HG03039 (cell line): ENCODE results near the gene EPHA3.

Experiments
- ATAC-seq: cut with Tn5 transposase; IDR thresholded peaks from one replicate; pipeline ENCODE4 v1.9.1; 2021; ENCODE audit warnings: mild to moderate bottlenecking, moderate library complexity; ENCODE audit not compliant: unreplicated experiment

EPHA3 gene

DNA sequence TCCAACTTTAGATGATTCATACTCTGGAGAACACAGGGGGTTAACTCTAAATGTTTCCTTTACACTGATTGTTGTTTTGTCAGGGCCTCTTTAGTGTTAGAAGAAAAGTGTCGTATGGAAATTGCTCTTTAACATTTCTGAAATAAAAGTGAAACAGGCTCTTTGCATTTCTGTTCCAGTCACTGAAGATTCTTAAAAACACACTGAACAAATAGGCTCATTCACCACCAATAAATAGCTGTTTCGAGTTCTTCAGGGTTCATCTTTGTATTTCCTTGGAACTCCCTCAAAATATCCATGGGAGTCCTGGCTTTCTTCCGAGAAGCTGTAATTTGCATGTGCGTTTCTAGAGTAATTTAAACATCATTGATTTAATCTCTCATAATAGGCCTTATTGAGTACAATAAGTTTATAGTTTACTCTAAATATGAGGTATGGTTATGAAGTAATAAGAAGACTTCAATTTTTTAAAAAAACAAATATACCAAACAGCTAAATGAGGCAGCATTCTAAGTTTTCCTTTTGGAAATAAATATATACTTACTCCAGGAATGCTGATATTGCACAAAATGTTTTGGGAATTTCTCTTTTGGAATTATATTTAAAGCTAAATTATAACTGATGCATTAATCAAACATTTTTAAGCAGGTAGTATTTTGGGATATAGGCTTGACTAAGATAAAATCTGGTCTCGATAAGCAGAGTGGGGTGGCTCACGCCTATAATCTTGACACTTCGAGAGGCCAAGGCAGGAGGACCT is 327.4 kb downstream of the EPHA3 start:
- ATAC-seq, result no peak

- ATAC-seq, result no peak
Observed at GRCh38 chr3:89436846-89437245, 329.4 kb downstream of the EPHA3 start.

DNA sequence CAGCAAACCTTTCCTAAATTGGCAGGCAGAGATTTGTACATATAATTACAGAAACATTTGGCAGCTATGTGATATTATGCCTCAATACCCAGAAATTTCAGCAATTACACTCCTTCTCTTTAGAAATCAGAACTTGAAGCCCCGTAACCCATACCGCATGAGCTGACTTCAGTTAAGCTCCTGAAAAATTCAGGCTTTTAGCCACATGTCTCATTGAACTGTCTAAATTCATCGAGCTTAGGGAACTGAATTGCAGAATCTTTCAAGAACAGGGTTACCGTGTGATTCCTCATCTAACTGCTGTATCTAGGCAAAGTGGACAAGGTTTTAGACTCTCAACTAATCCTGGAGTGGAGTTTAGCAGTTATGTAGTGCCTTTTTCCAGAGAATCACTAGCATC is 333.0 kb downstream of the EPHA3 start:
- no peak for ATAC-seq

GRCh38 chr3:89441141-89441540 is 333.7 kb downstream of the EPHA3 start:
- ATAC-seq, result no peak

- no peak for ATAC-seq
Observed at GRCh38 chr3:89446593-89446992, 339.2 kb downstream of the EPHA3 start.

DNA sequence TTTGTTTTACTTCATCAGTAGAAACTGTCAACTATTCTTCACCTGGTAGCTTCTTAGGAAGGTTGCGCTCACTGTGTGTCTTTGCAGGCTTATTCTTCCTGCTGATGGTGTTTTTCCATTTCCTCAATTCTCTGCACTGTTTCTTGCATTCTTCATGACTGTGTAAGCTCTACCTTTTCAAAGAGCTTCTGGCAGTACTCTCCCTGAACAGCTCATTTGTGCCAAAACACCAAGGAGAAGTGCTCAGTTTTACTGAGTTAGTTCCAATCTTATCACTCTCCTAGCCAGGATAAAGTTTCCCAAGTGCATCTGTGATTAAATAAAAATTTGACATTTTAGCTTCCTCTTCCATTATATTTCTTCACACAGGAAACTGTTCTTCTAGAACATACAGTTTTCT is 339.8 kb downstream of the EPHA3 start:
- ATAC-seq, result no peak

DNA sequence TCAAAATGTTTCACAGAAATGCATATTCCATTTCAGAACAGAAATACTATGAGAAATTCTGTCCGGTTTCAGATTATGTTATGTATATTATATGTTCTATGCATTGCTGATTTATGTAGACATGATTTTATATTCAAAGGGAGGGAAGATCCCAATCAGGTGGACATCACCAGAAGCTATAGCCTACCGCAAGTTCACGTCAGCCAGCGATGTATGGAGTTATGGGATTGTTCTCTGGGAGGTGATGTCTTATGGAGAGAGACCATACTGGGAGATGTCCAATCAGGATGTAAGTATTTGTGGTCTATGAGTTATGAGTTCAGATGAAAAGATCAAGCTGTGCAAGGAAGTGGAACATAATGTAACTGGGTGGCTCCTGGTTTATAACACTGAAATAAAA is 341.7 kb downstream of the EPHA3 start:
- ATAC-seq, result no peak

DNA sequence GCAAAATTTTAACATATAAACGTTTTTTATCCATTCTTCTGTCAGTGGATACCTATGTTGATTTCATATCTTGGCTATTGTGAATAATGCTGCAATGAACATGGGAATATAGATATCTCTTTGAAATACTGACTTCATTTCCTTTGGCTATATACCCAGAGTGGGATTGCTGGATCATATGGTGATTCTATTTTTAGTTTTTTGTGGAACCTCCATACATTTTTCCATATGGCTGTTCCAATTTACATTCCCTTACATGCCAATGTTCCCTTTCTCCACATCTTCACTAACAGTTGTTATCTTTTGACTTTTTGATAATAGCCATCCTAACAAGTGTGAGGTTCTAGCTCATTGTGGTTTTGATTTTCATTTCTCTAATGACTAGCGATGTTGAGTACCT is 344.6 kb downstream of the EPHA3 start:
- ATAC-seq, result no peak

DNA sequence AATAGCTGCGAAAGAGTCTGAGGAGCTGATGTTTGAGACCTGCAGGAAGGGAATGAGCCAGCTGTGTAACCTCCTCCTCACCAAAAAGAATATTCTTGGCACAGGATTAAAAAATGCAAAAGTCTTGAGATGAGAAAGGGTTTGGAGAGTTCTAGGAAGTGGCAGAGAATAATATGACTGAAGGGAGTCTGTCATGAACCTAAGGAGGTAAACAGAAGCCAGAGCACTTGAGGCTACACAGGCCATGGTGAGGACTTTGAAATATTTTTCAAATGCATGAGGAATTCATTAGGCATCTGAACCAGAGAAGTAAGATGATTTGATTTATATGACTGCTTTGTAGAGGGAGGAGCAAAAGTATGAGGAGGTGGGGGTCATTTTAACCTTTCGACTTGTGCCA is 347.8 kb downstream of the EPHA3 start:
- ATAC-seq, result no peak

DNA sequence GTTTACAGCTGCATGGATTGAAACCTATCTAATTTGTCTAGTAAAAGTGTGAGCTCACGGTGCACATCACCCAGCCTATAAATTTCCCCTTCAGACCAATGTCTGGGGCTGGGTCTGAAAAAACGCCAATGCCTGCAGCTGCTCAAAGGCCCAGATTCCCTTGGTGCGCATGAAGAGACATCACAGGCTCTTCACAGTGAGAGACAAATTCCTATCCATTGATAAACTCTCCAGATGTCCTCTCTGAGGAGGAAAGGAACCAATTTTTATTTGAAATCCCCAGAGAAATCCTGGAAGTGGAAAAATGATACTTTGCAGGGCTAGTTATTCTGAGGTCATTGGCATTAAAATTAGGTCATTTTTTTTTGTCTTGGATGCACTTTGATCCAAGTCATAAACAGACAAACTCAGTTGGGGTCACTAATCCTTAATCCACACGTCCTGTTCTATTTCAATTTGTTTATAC is 360.5 kb downstream of the EPHA3 start:
- no peak for ATAC-seq

- no peak for ATAC-seq
Observed at GRCh38 chr3:89472101-89472500, 364.7 kb downstream of the EPHA3 start.

DNA sequence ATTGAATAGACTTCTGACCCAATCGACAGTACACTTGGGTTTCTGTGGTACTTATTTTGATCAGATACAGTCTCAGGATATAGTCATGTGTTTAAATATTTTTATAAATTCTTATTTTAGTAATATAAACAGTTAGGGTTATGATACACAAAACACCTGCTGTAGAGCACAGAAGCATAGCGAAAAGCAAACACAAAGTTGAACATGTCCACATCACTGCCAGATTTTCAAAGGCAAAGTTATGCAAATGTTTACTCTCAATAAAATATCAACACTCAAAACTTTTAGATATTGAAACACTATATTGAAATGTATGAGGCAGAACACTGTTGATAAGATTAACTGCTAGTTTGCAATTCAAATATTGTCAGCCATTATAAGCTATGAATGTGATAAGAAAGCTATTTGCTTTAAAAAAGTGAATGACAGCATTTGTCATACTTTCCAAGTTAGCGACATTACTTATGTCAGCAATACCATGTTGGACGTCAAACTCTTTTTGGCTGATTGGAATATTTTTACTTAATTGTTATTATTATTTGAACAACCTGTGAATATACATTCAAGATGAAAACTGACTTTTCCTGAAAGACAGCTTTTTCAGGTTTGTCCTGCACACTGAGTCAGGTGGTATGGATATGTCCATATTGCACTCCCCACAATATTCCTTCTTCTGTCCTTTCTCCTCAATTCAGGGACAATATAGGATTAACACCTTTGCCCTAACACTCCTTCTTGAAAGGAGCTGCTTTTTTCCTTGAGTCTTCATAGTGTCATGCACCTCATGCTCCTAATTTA is 367.1 kb downstream of the EPHA3 start:
- ATAC-seq, result no peak

GRCh38 chr3:89488800-89489580 is 381.6 kb downstream of the EPHA3 start:
- ATAC-seq, result no peak

- no peak for ATAC-seq
Observed at GRCh38 chr3:89490129-89490528, 382.7 kb downstream of the EPHA3 start.

DNA sequence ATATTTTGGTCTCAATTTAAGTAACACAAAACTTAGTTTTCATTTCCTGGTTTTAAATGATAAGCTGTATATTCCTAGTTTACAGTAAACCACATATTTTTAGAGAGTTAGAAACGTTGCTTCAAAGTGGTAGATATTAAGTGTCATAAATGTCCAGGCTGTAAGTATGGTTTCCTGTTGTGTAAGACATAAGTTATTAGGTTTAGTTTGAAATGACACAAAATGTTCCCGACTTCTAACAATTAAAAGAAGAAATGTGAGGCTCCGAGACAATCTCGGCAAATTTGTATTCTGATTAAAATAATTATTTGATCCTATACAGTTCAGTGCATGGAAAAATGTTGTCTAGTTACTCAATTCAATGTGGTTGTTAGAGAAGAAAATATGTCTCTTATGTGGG is 387.3 kb downstream of the EPHA3 start:
- ATAC-seq, result no peak

DNA sequence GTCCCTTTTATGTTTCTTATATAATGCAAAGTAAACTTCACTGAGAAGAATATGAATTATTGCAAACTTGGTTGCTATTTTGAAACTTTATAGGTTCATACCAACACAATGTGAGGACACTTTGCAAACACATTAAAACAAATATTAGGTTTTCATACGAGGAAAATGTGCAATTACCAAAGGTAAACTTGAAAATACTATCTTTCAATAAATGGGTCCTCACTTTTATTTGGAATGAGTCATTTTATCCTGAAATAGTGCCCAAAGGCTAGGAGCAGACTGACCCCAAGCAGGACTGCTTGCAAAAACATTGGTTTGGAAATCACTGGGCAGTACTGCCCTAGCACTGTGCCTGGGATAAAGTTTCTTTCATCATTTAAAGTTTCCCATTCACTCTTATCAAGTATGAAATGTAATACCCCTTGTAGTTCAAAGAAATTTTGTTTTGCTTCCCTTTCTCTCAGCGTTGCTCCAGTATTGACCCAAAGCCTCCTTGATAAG is 396.5 kb downstream of the EPHA3 start:
- ATAC-seq, result no peak

GRCh38 chr3:89504432-89504831 is 397.0 kb downstream of the EPHA3 start:
- ATAC-seq, result no peak

GRCh38 chr3:89506462-89507103 is 399.2 kb downstream of the EPHA3 start:
- ATAC-seq, result no peak

DNA sequence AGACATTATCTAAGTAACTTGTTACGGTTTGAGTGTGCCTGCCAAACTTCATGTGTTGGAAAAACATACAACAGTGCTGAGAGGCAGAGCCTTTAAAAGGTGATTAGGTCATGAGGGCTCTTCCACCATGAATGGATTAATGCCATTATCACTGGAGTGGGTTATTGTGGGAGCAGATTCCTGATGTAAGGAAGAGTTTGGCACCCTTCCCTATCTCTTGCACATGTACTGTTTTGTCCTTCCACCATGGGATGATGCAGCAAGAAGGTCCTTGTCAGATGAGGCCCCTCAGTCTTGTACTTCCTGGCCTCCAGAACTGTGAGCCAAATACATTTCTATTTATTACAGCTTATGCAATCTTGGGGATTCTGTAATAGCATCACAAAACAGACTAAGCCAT is 413.9 kb downstream of the EPHA3 start:
- no peak for ATAC-seq

DNA sequence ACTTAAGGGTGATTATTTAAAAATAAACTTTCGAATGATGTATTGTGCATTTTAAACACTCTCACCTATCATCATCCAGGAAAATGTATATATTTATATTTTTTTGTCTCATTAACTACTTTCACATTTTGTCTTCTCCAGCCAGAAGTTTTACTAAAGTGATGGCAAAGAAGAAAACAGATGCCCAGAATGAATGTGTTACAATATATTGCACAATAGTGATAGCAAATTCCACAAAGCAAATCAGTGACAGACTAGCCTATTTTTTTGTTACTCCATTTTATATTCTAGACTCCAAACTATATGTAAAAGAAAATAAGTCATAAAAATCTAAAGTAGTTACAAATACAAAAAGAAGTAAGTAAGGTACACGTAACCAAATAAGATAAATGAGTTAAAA is 414.7 kb downstream of the EPHA3 start:
- no peak for ATAC-seq

DNA sequence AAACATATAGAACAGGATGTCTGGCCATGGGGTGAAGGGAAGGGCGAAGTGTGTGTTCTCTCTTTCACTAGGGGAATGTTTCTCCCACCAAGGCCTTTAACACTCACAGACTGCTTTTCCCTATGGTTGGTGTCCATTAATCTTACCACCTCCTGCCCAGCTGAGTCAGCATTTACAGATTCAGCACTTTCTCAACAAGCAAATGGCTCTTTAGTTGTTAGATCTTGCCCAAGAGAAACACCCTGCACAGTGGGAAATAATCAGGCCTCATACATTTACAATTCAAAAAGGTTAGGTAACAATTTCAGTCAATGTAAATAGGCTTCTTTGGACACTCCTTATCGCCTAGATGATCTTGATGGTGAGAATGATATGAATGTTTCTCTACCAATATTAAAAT is 418.2 kb downstream of the EPHA3 start:
- ATAC-seq, result no peak
